22Rv1 (cell line): Measurements from ENCODE around the gene HAPLN3.

Experiments used
- ZFX ChIP-seq: fragments of 450-650 bp; IDR thresholded peaks from 2 replicates; pipeline ENCODE4 v1.6.1; 2017; ENCODE audit warnings: antibody characterized with exemption, borderline replicate concordance
- TF ChIP-seq, protein P1 (sequence below): fragments of 450-650 bp; IDR thresholded peaks from 2 replicates; pipeline ENCODE4 v1.5.1; 2017; ENCODE audit warnings: mild to moderate bottlenecking

DNA sequence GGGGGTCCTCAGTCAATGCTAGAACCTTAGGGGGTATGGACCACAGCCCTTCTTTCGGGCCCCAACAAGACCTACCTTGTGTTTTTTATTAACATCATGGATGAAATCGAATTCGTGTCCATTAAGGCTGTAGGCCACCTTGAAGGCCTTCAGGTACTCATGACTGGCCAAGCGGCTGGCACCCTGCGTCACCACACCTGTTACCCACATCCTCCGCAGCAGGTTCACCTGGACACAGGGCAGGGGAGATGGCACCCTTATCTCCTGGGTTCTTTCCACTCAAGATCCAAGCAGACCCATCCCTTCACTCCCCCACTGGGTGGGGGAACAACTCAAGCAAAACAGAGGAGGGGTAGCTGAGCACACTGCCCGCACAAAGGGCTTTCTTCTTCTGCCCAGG, 11.2 kb upstream of the HAPLN3 start:
- TF ChIP-seq, protein P1, sequence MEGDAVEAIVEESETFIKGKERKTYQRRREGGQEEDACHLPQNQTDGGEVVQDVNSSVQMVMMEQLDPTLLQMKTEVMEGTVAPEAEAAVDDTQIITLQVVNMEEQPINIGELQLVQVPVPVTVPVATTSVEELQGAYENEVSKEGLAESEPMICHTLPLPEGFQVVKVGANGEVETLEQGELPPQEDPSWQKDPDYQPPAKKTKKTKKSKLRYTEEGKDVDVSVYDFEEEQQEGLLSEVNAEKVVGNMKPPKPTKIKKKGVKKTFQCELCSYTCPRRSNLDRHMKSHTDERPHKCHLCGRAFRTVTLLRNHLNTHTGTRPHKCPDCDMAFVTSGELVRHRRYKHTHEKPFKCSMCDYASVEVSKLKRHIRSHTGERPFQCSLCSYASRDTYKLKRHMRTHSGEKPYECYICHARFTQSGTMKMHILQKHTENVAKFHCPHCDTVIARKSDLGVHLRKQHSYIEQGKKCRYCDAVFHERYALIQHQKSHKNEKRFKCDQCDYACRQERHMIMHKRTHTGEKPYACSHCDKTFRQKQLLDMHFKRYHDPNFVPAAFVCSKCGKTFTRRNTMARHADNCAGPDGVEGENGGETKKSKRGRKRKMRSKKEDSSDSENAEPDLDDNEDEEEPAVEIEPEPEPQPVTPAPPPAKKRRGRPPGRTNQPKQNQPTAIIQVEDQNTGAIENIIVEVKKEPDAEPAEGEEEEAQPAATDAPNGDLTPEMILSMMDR: no peak
- no peak for TF ChIP-seq ZFX
